Tibial nerve (tissue), 4 donors: ENCODE results near the gene CCDC106.
A peak's percentile ranks its signal among the peaks of the same experiment; 100 is the strongest.

Experiments
- EP300 ChIP-seq, 2 donors: sonication (generic); formaldehyde crosslinking; IDR thresholded peaks; one replicate each; pipeline ENCODE4 v1.6.1; 2017; ENCODE audit warnings: antibody characterized with exemption in 2 of 2, mild to moderate bottlenecking in 1 of 2
- TF ChIP-seq, protein P1 (sequence below), 5 experiments: fragments of 200-600 bp in 3 of 5; fragments of 450-650 bp in 2 of 5; sonication (generic) in 3 of 5; IDR thresholded peaks; one replicate each; pipeline ENCODE4 v1.5.1; 2016 to 2019; ENCODE audit warnings: antibody characterized with exemption in 5 of 5, mild to moderate bottlenecking in 3 of 5, moderate library complexity in 2 of 5

DNA sequence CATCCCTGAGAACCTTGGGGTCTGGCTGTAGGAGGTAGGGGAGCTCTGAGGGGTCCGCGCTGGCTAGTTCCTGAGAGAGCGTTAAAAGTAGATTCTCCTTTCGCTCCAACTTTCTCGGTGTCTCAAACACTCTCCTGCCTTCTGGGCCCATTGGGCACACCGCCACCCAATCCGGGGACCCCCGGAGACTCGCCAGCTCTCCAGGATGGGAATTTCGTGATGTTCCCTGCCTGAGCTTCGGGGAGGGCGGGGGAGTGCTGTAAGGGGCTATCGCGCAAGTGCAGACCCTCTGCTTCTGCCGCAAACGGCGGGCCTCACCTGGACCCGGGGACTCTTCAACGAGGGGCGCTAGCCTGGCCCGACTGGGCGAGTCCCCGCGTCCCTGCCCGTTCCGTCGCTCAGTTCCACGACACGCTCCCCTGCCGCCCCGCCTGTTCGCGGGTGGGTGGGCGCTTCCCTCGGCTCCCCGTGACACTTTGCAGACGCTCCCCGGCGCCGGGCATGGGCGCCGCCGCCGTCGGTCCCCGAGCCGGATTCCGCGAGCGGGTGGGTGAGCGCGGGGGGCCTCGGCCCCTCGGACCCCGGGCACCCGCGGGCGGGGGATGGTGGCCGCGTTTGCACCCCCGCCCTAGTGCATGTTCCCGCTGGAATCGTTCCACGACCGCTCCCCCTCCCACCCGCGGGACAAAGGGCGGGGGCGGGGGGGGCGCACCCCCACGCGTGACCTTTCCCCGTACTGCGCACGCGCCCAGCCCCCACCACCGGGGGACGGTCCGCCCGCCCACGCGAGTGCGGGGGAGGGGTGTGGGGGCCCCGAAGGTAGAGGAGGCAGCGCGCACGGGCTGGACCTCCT, at the start of gene CCDC106:
- TF ChIP-seq, protein P1, sequence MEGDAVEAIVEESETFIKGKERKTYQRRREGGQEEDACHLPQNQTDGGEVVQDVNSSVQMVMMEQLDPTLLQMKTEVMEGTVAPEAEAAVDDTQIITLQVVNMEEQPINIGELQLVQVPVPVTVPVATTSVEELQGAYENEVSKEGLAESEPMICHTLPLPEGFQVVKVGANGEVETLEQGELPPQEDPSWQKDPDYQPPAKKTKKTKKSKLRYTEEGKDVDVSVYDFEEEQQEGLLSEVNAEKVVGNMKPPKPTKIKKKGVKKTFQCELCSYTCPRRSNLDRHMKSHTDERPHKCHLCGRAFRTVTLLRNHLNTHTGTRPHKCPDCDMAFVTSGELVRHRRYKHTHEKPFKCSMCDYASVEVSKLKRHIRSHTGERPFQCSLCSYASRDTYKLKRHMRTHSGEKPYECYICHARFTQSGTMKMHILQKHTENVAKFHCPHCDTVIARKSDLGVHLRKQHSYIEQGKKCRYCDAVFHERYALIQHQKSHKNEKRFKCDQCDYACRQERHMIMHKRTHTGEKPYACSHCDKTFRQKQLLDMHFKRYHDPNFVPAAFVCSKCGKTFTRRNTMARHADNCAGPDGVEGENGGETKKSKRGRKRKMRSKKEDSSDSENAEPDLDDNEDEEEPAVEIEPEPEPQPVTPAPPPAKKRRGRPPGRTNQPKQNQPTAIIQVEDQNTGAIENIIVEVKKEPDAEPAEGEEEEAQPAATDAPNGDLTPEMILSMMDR (IDR thresholded peaks at IDR 0.05): no peak
- peak; percentile 5 to 41 for TF ChIP-seq EP300 (IDR thresholded peaks at IDR 0.05)
